Activated T-cell treated with anti-CD3 and anti-CD28 coated beads, Interleukin-2, amount 50 U/mL, for 4 hours (primary cell): ENCODE measurements around the gene HAUS2. TPM values are rescaled to one million over a fixed set of nuclear protein-coding genes. Genes with fewer than 3 reads are reported as not detected.
A peak's percentile ranks its signal among the peaks of the same experiment; 100 is the strongest.
"Not testable (repeated sequence)": the region's sequence is repeated elsewhere in the genome, so short reads cannot be mapped to it uniquely, and the experiment has no call there.

Experiments
- ATAC-seq, 2 donors: fragments of 200-7000 bp; cut with Tn5 transposase; one replicate each; pipeline ENCODE4 v1.10.0; 2021
- DNase-seq: peaks from one replicate; pipeline ENCODE4 v3.0.0-alpha.2; 2020
- H3K27me3 Mint-ChIP-seq: one replicate; pipeline ENCODE4 v1.8.0; 2021; ENCODE audit warnings: low read depth, mixed read lengths
- H3K36me3 Mint-ChIP-seq: one replicate; pipeline ENCODE4 v1.8.0; 2022; ENCODE audit warnings: mixed read lengths; ENCODE audit not compliant: insufficient read depth
- H3K4me1 Mint-ChIP-seq: one replicate; pipeline ENCODE4 v1.8.0; 2021; ENCODE audit warnings: low read depth, mixed read lengths
- H3K4me3 Mint-ChIP-seq: one replicate; pipeline ENCODE4 v1.8.0; 2021; ENCODE audit warnings: mild to moderate bottlenecking, moderate library complexity, mixed read lengths
- H3K9me3 Mint-ChIP-seq: one replicate; pipeline ENCODE4 v1.8.0; 2021; ENCODE audit warnings: mixed read lengths
- total RNA-seq, 3 donors: library from RNA; stranded (reverse); gene quantifications; one replicate each; pipeline ENCODE4 v1.2.1, GENCODE V29; 2021

The HAUS2 gene
- total RNA-seq, 3 donors from 2014 or later, result 41.6 to 48.8 (median 44.4) TPM

- ATAC-seq, result peak; percentile 25
- no peaks in the 10 kb centered on the region for H3K9me3 Mint-ChIP-seq
- no peak for DNase-seq
- H3K4me1 Mint-ChIP-seq, result peaks cover 55% of the 10 kb centered on the region
- peak overlapping the region; percentile 95 for H3K4me3 Mint-ChIP-seq
- H3K27me3 Mint-ChIP-seq, result no peaks in the 10 kb centered on the region
- peaks cover 6% of the 10 kb centered on the region for H3K36me3 Mint-ChIP-seq
Measured at GRCh38 chr15:42549032-42549491, 424 bp downstream of the HAUS2 start.

DNA sequence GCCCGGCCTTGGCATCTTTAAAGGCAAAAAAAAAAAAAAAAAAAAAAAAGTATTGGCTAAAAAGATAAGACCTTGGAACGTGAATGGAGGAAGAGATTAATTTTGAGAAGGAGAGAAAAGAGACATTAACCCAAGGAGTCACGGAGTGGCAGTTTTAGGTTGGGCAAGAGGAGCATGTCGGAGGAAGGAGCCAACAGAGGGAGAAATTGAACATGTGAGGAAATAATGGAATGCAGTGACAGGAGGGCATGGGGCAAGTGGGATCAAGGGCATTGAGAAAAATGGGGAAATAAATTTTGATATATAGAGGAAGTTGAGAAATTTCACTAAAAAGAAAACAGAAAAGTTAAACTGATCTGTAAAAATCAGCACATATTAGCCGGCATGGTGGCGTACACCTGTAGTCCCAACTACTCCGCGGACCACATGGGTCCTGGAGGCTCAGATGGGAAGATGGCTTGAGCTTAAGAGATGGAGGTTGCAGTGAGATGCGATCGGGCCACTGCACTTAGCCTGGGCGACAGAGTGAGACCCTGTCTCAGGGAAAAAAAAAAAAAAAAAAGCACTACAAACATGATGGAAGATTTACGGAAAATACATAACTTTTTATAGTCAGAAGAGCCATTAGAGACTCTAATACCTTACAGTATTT, 1.2 kb downstream of the HAUS2 start:
- no peak for DNase-seq
- Mint-ChIP-seq H3K27me3 (no peaks in the 10 kb centered on the region), H3K9me3 (no peaks in the 10 kb centered on the region), H3K4me1 (peaks cover 54% of the 10 kb centered on the region), H3K36me3 (peaks cover 5% of the 10 kb centered on the region), H3K4me3 (peak overlapping the region; percentile 95)
- ATAC-seq, result no peak

DNA sequence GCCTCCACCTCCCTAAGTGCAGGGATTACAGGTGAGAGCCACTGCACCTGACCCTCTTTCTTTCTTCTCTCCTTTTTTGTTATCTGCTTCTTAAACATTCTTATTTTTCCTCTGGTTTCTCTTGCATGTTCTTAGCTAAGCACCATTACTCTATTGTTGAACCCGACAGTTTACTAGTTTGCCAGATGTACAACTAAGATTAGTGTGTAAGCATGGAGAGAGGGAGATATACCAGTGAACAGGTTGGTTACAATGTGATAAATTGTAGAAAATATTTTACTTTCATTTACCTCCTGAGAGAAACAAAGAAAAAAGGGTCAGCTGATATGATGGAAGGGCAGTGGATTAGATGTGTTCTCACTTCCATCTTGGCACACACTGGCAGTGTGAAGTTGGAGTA, 4.9 kb downstream of the HAUS2 start:
- ATAC-seq, result no peak
- H3K27me3 Mint-ChIP-seq, result no peaks in the 10 kb centered on the region
- H3K36me3 Mint-ChIP-seq, result peaks cover 2% of the 10 kb centered on the region
- H3K4me1 Mint-ChIP-seq, result peaks cover 27% of the 10 kb centered on the region
- no peak overlapping the region for H3K4me3 Mint-ChIP-seq
- no peak for DNase-seq
- no peaks in the 10 kb centered on the region for H3K9me3 Mint-ChIP-seq

DNA sequence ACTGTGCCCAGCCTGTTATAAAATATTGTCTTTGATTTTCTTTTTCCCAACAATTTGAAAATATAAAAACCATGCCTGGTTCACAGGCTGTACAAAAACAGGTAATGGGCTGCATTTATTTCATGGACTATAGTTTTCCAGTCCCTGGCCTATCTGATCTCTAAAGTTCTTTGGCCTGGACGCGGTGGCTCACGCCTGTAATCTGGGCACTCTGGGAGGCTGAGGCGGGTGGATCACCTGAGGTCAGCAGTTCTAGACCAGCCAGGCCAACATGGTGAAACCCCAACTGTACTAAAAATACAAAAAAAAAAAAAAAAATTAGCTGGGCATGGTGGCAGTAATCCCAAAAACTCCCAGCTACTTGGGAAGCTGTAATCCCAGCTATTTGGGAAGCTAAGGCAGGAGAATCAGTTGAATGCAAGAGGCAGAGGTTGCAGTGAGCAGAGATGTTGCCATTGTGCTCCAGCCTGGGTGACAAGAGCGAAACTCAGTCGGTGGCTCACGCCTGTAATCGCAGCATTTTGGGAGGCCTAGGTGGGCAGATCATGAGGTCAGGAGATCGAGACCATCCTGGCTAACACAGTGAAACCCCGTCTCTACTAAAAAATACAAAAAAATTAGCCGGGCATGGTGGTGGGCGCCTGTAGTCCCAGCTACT, 8.0 kb downstream of the HAUS2 start:
- not testable (repeated sequence) for H3K9me3 Mint-ChIP-seq, DNase-seq, ATAC-seq, H3K4me3 Mint-ChIP-seq, H3K27me3 Mint-ChIP-seq
- H3K4me1 Mint-ChIP-seq, result peaks cover 16% of the 10 kb centered on the region
- peaks cover 11% of the 10 kb centered on the region for H3K36me3 Mint-ChIP-seq

DNA sequence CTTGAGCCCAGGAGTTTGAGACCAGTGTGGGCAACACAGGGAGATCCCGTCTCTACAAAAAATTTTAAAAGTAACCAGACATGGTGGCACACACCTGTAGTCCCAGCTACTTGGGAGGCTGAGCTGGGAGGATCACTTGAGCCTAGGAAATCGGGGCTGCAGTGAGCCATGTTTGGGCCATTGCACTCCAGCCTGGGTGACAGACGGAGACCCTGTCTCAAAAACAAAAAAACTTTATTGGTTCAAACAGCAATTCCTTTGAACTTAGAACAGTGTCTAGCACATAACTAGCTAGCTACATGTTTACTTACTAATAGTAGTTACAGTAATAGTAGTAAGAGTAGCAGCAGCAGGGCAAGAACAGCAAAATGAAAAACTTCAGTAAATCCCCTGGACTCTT, 10.1 kb downstream of the HAUS2 start:
- DNase-seq (no peak), ATAC-seq (no peak)
- Mint-ChIP-seq H3K4me3 (no peak overlapping the region), H3K4me1 (peaks cover 7% of the 10 kb centered on the region), H3K36me3 (peaks cover 12% of the 10 kb centered on the region), H3K27me3 (no peaks in the 10 kb centered on the region), H3K9me3 (no peaks in the 10 kb centered on the region)

DNA sequence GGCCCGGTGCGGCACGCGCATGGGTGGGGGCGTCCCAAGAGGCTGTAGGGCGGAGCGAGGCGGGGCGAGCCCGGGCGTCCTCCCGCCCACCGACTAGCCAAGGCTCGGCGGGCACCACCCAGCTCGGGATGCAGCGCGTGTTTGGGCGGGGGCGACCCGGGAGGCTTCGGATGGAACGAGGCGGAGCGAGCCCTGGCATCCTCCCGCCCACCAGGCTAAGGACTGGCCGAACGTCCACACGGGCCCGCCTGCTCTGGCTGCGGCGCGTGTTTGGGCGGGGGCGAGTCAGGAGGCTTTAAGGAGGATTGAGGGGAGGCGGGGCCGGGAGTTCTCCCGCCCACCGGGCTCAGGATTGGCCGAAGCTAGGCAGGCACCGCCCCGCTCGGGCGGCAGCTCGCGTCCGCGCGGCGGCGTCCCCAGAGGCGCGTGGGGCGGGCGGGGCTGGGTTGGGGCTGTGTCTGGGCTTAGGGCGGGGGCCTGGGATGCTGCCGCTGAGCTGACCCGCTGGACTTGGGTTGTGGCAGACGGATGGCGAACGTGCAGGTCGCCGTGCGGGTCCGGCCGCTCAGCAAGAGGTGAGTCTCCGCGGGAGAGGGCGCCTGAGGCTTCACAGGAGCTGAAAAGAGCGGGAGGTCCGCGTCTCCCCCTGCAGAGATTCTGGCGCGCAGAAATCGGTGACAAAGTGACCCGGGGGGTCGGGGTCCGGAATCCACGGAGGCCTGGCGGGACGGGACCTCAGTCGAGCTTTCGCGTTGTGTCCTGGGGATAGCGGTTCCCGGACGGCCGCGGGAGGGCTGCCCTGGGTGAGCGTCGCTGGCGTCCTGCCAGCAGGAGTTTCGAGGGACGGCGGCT, 26.8 kb downstream of the HAUS2 start, which contains the start of gene STARD9:
Gene STARD9 (plus strand): TSS at position 419 of the 852 bp plus-strand sequence. CDS start 110 bp downstream, at position 529.
- peaks cover 12% of the 10 kb centered on the region for H3K4me1 Mint-ChIP-seq
- H3K4me3 Mint-ChIP-seq, result peak within 1 kb of the TSS; percentile 92

GRCh38 chr15:42576040-42576594, 27.5 kb downstream of the HAUS2 start:
- ATAC-seq (peak in 1 of 2 donors; percentile 0), DNase-seq (no peak)
- Mint-ChIP-seq H3K4me3 (peak overlapping the region; percentile 92), H3K36me3 (no peaks in the 10 kb centered on the region), H3K9me3 (no peaks in the 10 kb centered on the region), H3K27me3 (peaks cover 7% of the 10 kb centered on the region), H3K4me1 (peaks cover 17% of the 10 kb centered on the region)

More for the DNA sequence above, 26.8 kb downstream of the HAUS2 start, which contains the start of gene STARD9:
- no peaks in the 10 kb centered on the region for H3K9me3 Mint-ChIP-seq
- peak; percentile 91 for DNase-seq
- H3K36me3 Mint-ChIP-seq, result no peaks in the 10 kb centered on the region
- peak; percentile 94 to 95 for ATAC-seq
- H3K27me3 Mint-ChIP-seq, result peaks cover 7% of the 10 kb centered on the region

DNA sequence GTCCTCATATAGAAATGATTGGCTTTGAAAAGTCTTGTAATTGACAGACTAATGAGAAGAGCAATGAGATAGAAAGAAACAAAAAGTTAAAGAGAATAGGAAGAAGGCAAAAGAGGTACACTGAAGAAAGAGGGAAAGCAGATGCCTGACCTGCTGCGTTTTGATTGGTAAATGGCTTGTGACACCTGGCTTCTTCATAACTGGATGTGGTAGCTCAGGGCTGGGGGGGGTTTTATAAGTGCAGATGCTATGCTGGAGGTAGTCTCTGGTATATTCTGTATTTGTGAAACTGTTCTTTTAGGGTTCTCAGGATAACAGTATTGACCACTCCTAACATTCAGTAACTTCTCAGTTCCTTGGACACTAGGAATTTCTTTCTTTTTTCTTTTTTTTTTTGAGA, 28.1 kb downstream of the HAUS2 start:
- ATAC-seq (no peak), DNase-seq (no peak)
- H3K9me3 Mint-ChIP-seq, result no peaks in the 10 kb centered on the region
- H3K4me1 Mint-ChIP-seq, result peaks cover 24% of the 10 kb centered on the region
- H3K4me3 Mint-ChIP-seq, result peak overlapping the region; percentile 92
- H3K36me3 Mint-ChIP-seq, result no peaks in the 10 kb centered on the region
- peaks cover 7% of the 10 kb centered on the region for H3K27me3 Mint-ChIP-seq

DNA sequence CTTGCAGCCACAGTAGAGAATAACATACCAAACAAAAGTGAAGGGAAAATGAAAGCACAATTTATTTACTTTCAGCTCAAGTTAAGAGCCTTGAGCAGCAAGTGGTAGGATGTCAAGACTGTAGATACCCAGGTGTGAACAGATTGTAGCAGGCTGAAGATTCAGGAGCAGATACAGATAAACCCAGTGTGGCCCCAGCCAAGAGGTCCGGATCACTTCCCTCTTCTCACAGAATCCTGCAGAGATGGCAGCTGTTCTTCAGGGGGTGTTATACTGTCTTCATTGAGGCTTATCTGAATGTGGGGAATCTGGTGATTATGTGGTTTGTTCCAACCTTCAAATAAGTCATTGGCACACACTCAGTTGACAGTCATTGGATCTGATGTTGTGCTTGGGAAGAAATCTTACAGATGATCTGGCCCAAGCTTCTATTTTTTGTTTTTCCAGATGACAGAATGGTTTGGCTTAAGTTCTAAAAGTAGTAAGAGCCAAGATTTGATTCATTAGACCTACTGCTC, 28.9 kb downstream of the HAUS2 start:
- no peak for ATAC-seq
- Mint-ChIP-seq H3K4me1 (peaks cover 25% of the 10 kb centered on the region), H3K9me3 (no peaks in the 10 kb centered on the region), H3K4me3 (no peak overlapping the region), H3K27me3 (peaks cover 7% of the 10 kb centered on the region), H3K36me3 (no peaks in the 10 kb centered on the region)
- DNase-seq, result no peak

- Mint-ChIP-seq H3K4me3 (no peak overlapping the region), H3K36me3 (no peaks in the 10 kb centered on the region), H3K4me1 (peaks cover 25% of the 10 kb centered on the region), H3K9me3 (no peaks in the 10 kb centered on the region), H3K27me3 (peaks cover 7% of the 10 kb centered on the region)
- ATAC-seq (no peak), DNase-seq (no peak)
Measured at GRCh38 chr15:42578984-42579537, 30.4 kb downstream of the HAUS2 start.

GRCh38 chr15:42581272-42581730, 32.7 kb downstream of the HAUS2 start:
- Mint-ChIP-seq H3K27me3 (peaks cover 6% of the 10 kb centered on the region), H3K36me3 (no peaks in the 10 kb centered on the region), H3K4me1 (peaks cover 17% of the 10 kb centered on the region), H3K9me3 (no peaks in the 10 kb centered on the region), H3K4me3 (peak overlapping the region; percentile 87)
- ATAC-seq, result peak; percentile 99
- peak; percentile 70 for DNase-seq

GRCh38 chr15:42582569-42583375, 34.1 kb downstream of the HAUS2 start:
- no peaks in the 10 kb centered on the region for H3K36me3 Mint-ChIP-seq
- H3K4me1 Mint-ChIP-seq, result peaks cover 13% of the 10 kb centered on the region
- H3K9me3 Mint-ChIP-seq, result no peaks in the 10 kb centered on the region
- H3K27me3 Mint-ChIP-seq, result no peaks in the 10 kb centered on the region
- ATAC-seq (no peak), DNase-seq (no peak)
- no peak overlapping the region for H3K4me3 Mint-ChIP-seq
